ENCODE data around the gene CDC42BPB.

CDC42BPB gene

DNA sequence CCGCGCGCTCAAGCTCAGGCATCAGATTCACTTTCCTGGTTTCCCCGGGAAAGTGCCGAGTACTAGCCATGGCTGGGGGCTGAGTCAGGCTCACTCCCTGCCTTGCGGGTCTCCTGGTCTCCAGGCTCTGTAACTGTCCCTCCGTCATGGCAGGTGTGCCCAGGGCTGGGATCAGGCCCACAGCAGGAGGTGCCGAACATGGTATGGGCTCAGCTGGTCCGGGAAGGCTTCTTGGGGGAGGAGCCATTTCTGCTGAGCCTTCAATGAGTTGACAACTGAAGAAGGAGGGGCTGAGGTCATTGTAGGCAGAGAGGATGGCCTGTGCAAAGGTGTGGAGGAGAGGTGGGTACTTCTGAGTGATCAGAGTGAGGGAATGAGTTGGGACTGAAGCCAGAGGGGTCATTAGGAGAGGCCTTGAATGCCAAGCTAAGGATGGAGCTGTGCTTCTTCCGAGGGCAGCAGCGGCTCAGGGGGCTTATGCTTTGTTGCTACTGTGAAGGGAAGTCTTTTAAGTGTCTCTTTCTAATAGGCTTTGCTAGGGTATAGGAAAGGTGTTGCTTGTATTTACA, 37.9 kb upstream of the CDC42BPB start:
- no peak for DNase-seq (ENCODE audit: low read depth)

DNA sequence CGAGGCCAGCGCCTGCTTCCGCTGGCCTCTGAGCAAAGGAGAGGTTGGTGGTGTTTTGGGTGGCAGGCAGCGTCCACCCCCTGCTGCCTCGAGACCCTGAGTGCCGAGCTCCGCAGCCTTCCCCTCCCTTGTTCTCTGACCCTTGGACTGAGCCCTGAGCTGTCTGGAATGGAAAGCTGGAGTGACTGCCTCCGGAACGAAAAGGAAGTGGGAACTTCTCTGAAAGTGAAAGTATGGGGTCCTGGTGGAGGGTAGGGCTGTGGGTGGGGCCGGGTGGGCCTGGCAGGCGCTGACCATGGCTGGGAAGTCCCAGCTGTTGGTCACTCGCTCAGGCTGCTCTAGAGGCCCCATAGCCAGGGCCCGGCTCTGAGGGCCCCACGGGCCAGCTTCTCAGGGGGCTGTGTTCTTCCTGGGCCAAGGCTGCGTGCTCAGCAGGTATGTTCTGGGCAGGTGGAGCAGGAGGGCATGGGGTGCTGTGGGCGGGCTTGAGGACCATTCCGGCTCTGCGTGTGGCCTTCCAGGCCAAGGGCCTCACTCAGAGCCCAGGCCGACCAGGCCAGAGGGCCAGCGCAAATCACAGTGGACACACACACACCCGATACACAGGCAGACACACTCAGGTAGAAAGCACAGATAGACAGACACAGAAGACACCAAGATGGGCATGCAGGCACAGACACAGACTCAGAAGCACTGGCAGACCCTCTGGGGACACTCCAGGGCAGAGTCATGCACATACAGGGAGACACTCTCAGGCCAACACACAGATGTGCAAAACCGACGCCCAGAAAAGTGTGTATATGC, 37.3 kb upstream of the CDC42BPB start, which contains the start of gene EXOC3L4:
EXOC3L4 (plus strand) TSS at position 320 of the 804 bp plus-strand sequence. CDS start 5,495 bp downstream, outside the sequence.
- DNase-seq (ENCODE audit: low read depth), result no peak

DNA sequence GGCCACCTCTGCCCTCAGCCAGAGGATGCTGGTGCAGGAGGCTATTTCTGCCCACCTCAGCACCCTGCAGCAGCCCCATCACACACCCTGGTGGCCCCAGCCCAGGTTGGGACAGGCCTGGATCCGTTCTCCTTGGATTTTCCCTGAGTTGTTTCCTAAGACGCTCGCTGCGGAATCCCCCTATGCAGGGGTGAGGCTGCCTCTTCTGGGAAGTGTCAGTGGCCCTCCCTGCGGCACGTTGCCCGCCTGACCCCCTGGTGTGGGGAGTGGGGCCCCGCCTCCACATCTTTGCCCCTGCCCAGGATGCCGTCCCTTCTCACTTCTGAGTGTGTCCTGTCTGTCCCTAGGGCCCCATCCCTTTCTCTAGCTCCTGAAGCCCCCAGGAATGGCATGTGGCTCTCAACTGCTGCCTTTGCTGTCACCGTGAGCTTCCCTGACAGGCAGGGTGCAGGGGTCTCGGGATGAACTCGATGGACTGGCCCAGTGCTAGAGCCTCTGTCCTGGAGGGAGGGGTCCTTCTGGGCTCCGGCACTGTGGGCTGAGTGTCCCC, 36.6 kb upstream of the CDC42BPB start:
- DNase-seq (ENCODE audit: low read depth), result no peak

DNA sequence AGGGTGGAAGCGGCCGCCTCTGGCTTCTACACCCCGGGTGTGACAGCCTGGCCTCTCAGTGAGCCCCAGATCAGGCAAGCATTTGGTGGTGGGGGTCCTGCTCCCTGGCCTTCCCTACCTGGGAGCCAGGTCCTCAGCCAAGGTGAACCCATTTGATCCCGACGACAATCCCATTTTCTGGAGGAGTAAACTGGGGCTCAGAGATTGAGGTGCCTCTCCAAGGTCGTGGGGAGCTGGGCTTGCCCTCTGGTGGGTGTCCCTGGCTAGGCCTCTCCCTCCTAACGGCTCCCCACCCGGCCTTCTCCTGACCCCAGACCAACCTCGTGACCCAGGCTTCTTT, 34.5 kb upstream of the CDC42BPB start:
- no peak for DNase-seq (ENCODE audit: low read depth)

DNA sequence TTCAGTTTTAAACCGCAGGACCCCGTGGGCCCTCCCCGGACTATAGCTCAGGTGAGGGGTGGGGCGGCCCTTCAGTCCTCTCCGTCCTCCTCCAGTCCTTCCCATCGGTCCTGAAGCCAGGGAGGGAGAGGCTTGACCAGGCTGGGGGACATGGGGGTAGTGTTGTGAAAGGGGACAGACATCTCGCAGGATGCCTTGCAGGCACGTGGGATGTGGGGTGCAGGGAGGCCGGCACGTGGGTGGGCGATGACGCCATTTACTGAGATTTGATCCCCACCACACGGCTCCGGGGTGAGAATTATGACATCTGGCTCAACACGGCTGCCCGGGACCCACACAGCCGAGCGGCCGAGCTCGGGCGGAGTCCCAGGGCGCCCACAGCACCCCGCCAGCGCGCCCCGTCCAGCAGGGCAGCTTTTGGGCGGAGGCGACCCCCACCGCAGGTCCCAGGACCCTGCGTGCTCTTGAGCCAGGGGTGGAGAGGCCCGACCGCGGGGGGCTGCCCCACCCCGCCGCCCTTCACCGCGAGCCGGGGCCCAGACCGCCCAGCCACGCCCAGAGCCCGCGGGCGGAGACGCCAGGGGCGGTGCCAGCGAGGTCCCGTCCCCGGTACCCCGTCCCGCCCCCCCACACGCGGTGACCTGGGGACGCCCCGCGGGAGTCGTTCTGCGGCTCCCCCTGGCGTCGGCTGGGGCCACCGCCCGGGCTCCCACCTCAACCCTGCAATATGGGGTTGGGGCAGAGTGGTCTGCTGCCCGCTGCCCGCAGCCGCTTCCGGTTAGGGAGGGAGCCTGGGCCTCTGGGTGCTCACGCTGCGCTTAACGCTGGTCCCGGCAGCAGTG, 33.9 kb upstream of the CDC42BPB start:
- DNase-seq (ENCODE audit: low read depth), result no peak

DNA sequence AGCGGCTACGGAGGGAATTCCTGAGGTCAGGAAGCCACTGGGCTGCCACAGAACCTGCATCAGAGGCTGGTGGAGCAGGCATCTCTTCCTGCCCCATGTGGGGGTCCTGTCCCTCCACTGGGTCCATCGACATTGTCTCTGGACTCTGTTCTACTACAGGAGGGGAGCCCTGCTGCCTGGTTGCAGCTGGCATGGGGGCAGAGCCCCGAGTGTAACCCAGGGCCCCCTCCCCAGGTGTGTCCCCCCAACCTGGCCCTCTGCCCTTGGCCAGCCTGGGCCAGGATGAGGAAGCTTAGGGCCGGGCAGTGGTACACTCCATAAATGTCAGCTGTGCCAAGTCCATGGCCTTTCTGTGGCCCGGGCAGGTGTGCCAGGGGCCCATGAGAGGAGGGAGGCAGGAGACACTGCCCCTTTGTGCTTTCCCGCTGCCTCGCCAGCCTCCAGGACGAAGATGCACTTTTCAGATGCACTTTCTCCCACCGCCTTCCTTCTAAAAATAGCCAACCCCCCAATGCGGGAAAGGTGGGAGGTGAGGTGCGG, 33.2 kb upstream of the CDC42BPB start:
- DNase-seq (ENCODE audit: low read depth), result no peak

DNA sequence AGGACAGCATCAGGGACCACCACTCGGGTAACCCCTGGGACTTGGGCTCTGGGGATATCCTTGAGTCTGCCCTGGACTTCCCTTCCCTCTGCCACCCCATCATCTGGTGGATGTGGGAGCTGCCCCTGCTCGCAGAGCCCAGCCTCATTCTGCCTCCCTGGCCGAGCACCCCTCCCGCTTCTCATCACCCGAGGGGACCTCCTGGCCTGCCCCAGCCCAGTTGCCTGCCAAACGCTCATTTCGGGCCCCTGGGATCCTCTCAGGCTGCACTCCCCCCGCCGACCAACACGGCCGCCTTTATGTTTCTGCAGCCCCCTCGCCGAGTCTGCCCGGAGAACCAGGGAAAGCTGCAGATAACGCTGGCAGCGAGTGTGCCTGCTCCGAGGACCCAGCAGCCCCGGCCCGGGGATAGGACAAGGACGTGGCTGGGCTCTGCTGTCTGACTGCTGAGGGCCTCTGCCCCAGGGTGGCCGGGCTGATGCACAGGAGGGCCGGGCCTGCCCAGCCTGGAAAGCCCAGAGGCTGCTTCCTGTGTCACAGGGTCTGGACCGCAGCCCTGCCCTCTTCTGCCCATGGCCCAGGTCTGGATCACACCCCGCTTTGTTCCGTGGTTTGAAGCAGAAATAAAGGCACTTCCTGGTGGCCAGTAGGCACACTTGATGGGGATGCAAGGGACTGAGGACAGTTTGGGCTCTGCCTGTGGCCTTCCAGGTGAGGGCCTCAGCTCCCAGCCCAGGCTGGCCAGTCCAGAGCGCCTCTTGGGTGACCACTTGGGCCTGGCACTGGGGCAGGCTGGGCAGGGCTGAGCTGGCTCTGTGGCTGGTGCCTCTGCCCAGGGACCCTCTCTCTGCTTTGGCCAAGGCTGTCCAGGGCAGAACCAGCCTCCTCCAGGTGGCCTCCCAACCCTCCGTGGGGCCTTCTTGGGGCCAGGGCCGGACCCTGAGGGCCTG, 32.3 kb upstream of the CDC42BPB start:
- no peak for DNase-seq (ENCODE audit: low read depth)

DNA sequence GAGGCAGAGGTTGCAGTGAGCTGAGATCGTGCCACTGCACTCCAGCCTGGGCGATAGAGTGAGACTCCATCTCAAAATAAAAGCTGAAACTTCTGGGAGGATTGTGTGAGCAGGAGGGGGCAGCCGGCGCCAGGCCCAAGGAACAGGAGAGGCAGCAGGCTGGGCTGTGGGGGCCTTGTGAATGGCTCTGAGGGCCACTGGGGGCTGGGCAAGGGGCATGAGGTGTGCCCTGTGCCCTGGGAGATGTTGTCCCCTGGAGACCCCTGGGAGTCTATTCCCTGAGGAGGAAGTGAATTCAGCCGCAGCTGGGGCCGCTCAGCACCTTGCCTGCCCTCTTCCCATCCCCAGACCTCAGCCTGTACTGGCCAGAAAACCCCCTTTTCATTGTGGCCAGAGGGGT, 31.6 kb upstream of the CDC42BPB start:
- DNase-seq (ENCODE audit: low read depth), result no peak

DNA sequence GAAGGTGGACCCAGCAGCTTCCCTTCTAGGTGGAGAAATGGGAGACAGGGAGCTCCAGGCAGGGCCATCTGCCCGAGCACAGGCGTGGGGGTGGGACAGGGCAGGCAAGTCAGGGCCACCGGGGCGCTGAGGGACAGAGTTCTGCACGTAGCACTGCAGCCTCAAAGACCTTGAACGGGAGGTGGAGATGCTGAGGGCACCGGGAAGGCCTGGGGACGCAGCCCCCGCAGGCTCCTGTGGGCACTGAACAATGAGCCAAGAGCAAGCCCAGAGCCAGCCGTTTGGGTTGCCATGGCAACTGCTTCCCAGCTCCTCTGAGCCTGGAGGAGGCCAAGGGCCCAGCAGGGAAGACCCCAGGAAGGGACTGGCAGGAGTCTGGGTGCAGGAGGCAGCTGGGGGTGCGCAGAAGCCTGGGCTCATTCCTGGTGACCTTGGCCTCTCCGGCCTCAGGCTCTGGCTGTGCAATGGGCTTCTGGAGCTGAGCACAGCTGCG, 30.0 kb upstream of the CDC42BPB start:
- no peak for DNase-seq (ENCODE audit: low read depth)

DNA sequence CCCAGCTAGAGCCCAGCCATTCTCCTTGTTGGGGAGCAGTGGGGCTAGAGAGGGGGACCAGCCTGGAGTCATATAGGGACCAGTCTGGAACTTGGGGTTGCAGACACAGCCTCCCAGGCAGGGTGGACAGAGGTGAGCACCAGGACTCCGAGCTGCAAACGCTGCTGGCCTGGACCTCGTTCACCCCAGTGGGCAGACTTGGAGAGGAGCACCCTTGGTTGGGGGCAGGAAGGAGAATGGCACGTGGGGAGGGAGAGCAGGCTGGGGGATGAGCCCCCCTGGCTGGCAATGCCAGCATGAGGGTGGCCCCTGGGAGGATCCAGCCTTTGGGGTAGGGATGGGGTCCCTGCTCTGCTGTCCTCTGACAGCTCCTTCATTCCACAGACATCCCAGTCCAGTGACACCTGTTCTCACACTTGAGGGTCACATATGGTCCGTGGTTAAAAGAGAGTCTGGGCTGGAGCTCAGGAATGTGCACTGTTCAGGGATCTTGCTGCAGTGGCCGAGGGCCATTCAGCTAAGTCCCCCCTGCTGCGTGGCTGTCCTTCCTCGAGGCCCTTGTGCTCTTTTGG, 29.5 kb upstream of the CDC42BPB start:
- no peak for DNase-seq (ENCODE audit: low read depth)

DNA sequence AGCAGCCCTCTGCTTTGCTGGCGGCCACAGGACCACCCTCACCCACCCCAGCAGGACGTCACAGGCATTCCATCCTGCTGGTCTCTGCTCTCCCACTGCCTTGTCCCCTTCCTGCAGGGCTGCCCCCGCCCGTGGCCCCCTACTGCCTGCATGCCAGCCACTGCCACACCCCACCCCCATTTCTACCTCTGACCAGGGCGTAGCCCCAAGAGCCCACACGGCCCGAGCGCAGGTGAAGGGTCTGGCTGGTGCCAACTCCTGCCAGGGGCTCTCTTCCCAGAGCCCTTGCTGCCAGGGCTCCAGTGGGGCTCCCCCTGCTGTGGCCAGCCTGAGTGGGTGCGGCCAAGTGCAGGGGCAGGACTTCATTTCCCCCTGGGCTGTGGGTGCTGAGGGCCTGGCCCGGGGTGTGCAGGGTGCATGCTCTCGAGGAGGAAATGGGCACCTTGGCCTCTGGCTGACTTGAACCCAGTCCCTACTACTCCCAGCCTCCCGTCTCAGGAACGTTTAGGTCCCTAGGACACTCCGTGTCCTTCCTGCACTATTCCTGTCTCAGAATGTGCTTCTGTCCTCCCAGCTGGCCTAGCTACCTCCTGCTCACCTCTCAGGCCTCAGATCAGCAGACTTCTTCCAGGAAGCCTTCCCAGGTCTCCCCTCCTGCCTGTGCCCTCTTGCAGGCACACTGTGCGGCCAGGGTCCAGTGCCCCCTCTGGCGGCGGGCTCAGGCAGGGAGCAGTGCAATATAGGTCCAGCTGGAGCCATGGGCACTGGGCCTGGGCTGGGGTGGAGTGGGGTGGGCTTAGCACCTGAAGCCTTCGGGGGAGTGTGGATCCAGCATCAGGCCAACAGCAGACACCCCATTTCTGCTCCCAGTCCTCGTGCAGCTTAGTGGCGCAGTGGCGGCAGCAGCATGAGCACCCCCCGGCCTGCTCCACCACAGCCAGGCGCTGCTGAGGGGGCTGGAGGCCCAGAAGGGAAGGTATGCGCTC, 28.1 kb upstream of the CDC42BPB start:
- DNase-seq (ENCODE audit: low read depth), result no peak

DNA sequence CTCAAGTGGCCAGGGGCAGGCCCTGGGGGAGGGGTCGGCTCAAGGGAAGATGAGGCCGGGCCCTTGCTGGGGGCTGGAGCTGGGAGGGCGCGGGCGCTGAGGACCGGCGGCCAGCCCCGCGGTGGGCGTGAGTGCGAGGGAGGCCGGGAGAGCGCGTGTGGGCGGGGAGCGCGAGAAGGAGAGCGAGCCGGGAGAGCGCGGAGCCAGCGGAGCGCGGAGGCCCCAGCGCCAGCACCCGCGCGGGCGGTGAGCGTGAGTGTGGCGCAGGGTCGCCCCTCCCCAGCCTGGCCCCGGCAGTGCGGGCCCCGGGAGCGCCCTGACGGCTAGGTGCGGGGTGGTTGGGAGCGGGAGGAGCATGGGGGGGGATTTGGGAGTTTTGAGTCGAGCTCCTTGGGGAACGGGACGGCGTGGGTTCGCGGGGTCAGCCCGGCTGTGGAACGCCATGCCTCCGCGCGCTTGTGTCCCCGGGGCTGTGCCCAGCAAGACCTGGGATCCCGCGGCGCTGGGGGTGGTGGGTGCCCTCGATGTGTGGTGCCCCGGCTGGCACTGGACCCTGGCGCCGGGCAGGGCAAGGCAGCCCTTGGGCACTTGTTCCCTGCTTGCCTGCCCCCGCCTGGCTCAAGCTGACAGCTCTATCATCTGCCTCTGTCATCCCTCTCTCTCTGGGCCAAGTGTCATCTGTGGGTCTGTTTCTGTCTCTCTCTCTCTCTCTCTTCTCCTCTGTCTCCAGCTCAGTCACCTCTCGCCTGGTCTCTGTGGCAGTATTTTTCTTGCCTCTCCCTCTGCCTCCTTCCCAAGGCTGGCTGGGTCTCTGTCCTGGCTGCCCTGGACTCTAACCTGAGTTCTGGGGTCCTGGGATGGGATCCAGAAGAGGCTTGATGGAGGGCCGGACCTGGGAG, 26.9 kb upstream of the CDC42BPB start, which contains the start of gene LBHD2:
LBHD2 (plus strand) TSS at position 190 of the 899 bp plus-strand sequence. CDS start 1,803 bp downstream, outside the sequence.
- DNase-seq (ENCODE audit: low read depth), result no peak

DNA sequence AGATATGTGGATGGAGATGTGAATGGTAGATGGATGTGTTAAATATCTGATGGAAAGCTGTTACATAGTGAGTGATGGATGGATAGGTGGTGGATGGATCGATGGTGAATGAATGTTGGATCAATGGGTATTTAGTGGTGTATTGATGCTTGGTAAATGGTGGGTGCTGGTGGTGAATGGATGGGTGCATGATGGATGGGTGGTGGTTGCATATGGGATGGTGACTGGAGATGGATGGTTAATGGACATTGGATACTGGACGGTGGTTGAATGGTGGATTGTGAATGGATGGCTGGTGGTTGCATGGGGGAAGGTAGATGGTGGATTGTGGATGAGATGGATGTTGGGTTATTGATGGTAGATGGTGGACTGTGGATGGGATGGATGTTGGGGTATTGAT, 24.6 kb upstream of the CDC42BPB start:
- DNase-seq (ENCODE audit: low read depth), result no peak

DNA sequence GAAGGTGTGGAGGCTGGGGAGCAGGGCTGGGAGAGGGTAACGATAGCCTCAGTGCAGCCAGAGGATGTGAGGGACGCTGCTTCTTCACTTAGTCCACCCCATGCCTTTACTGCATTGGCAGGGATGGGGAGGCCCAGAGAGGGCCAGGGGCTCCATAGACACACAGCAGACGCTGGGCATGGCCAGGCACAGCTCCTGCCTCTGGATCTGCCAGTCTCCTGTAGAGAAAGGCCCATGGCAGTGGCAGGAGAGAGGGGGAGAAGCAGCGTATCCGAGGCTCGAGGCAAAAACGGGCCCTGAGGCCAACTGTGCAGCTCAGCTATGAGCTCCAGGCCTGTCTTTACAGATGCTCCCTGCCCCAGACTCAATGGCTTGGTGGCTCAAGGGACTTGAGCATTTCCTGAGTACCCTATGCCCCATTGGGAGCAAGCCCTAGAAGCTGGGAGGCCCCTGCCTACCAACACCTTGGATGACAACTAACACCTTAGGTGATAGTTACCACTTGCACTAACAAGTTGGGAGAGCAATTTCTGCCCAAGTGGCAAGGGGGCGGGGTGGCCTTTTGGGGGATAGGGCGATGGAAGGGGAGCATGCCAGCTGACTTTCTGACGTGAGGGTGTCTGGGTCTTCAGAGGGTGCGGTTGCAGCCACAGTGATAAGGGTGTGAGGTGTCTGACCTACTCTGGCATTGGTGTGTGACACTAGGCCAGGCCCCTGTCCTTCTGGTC, 21.7 kb upstream of the CDC42BPB start:
- no peak for DNase-seq (ENCODE audit: low read depth)

DNA sequence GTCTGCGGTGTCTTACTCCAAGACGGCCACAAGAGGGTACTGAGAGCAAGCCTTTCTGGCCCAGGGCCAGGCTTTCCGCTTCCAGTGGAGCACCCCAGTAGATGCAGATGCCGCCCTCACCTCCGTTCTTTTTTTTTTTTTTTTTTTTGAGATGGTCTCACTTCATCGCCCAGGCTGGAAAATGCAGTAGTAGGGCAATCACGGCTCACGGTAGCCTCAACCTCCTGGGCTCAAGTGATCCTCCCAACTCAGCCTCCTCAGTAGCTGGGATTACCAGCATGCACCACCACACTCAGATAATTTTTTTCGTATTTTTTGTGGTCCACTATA, 21.0 kb upstream of the CDC42BPB start:
- peak; percentile 31 for DNase-seq (ENCODE audit: low read depth)

DNA sequence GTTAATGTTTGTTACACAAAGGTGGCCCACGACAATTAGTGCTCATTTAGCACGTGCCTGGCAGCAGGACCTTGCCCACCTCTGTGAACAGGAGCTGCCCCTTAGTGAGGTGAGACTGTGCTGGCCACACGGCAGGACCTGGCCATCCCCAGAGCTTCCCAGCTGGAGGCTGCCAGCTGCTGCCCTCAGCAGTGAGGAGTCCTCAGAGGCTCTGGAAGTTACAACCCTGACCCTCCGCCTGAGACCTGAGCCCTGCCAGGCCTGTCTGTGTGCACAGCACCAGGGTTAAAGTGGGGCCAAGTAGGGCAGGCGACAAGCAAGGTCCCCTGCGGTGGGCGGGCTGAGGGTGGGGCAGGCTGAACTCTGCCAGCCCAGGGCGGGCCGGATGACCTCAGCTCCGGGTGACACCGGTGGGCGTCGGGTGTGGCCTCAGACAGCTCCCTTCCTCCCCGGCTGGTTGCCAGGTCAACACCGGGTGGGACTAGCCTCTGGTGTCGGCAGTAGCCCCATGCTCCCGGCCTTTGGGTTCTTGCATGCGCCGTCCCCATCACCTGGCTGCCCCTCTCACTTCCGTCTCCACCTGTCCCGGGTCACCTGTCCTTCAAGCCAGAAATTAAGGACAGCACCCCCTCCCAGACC, 17.5 kb upstream of the CDC42BPB start:
- no peak for DNase-seq (ENCODE audit: low read depth)

Measured in HS-5 (cell line).